ENCODE results near the gene DIAPH1.

Gene DIAPH1

DNA sequence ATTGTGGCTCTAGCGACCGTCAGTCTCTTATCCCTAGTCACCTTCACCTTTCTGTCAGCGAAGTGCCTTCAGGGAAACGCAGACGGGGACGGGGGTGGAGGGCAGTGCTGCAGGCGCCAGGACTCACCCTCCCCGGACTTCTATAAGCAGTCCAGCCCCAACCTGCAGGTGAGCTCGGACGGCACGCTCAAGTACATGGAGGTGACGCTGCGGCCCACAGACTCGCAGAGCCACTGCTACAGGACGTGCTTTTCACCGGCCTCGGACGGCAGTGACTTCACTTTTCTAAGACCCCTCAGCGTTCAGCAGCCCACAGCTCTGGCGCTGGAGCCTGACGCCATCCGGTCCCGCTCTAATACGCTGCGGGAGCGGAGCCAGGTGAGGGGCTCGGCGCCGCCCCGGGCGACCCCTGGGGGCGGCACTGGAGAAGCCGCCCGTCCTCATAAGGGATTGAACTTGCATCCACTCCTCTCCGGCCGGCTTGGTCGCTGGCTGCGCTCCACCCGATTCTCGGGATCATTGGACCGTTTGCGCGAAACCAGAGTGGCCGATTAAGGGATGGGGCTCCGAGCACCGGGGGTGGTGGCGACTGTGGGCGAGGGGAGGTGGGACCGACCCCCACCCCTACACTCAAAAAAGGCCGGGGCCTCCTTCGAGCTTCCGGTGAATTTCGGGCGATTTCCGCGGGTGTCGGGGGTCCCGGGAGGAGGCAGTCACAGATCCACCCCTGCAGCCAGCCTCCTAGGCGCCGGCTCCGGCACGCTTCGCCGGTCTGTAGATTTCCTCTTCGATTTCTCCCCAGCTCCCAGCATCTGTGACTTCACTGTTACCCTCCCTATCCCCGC lies 127.3 kb downstream of the DIAPH1 start:
- Histone ChIP-seq H3K4me3 (peak overlapping the region; percentile 68), H3K36me3 (peaks cover 30% of the 10 kb centered on the region), H4K20me1 (no peaks in the 10 kb centered on the region), H3K4me1 (peaks cover 100% of the 10 kb centered on the region), H3K27me3 (no peaks in the 10 kb centered on the region), H3K4me2 (peak overlapping the region; percentile 96), H3K9me3 (0 out of 2 replicates have a peak, but pooled peaks cover 4% of the 10 kb centered on the region), H3K9ac (peak overlapping the region; percentile 88), H3K27ac (peak overlapping the region; percentile 96)
- no peak for TF ChIP-seq Cebpa-rat (IDR thresholded peaks at IDR 0.05)

DNA sequence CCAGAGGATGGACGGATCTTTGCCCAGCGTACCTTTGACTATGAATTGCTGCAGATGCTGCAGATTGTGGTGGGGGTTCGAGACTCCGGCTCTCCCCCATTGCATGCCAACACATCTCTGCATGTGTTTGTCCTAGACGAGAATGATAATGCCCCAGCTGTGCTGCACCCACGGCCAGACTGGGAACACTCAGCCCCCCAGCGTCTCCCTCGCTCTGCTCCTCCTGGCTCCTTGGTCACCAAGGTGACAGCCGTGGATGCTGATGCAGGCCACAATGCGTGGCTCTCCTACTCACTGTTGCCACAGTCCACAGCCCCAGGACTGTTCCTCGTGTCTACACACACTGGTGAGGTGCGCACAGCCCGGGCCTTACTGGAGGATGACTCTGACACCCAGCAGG lies 128.0 kb downstream of the DIAPH1 start:
- Histone ChIP-seq H3K27ac (no peak overlapping the region; the same call in 1 of the 2 replicates), H3K4me3 (peak overlapping the region; percentile 68), H3K4me2 (peak overlapping the region; percentile 96), H3K9ac (peak overlapping the region; percentile 88; the same call in 1 of the 2 replicates), H3K27me3 (no peaks in the 10 kb centered on the region), H4K20me1 (peaks cover 5% of the 10 kb centered on the region; the same call in 1 of the 2 replicates), H3K36me3 (peaks cover 37% of the 10 kb centered on the region), H3K4me1 (peaks cover 100% of the 10 kb centered on the region), H3K9me3 (0 out of 2 replicates have a peak, but pooled peaks cover 8% of the 10 kb centered on the region)
- TF ChIP-seq Cebpa-rat (IDR thresholded peaks at IDR 0.05): no peak

DNA sequence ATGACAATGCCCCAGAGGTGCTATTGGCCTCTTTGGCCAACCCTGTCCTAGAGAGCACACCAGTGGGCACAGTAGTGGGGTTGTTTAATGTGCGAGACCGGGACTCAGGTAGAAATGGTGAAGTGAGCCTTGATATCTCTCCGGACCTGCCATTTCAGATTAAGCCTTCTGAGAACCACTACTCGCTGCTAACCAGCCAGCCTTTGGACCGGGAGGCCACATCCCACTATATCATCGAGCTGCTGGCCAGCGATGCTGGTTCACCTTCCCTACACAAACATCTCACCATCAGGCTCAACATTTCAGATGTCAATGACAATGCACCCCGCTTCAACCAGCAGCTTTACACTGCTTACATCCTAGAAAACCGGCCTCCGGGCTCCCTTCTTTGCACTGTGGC lies 128.5 kb downstream of the DIAPH1 start:
- Histone ChIP-seq H3K9ac (no peak overlapping the region), H3K4me3 (no peak overlapping the region), H3K9me3 (0 out of 2 replicates have a peak, but pooled peaks cover 8% of the 10 kb centered on the region), H3K36me3 (peaks cover 40% of the 10 kb centered on the region), H3K27ac (no peak overlapping the region), H4K20me1 (peaks cover 10% of the 10 kb centered on the region; the same call in 1 of the 2 replicates), H3K27me3 (no peaks in the 10 kb centered on the region), H3K4me2 (peak overlapping the region; percentile 96), H3K4me1 (peaks cover 100% of the 10 kb centered on the region)
- TF ChIP-seq Cebpa-rat (IDR thresholded peaks at IDR 0.05): no peak

DNA sequence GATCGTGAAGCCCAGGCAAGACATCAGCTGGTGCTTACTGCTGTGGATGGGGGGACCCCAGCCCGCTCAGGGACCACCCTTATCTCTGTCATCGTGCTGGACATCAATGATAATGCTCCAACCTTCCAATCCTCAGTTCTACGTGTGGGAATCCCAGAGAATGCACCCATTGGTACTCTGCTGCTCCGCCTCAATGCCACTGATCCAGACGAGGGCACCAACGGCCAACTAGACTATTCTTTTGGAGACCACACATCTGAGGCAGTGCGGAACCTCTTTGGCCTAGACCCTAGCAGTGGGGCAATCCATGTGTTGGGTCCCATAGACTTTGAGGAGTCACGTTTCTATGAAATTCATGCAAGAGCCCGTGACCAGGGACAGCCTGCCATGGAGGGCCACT lies 129.0 kb downstream of the DIAPH1 start:
- H3K9ac ChIP-seq: no peak overlapping the region; the same call in 1 of the 2 replicates
- peak overlapping the region; percentile 96 for H3K4me2 ChIP-seq
- peaks cover 40% of the 10 kb centered on the region for H3K36me3 ChIP-seq
- H4K20me1 ChIP-seq: peaks cover 11% of the 10 kb centered on the region; the same call in 1 of the 2 replicates
- no peak overlapping the region for H3K4me3 ChIP-seq
- H3K9me3 ChIP-seq: 0 out of 2 replicates have a peak, but pooled peaks cover 8% of the 10 kb centered on the region
- no peak overlapping the region for H3K27ac ChIP-seq
- TF ChIP-seq Cebpa-rat (IDR thresholded peaks at IDR 0.05): no peak
- H3K4me1 ChIP-seq: peaks cover 99% of the 10 kb centered on the region
- no peaks in the 10 kb centered on the region for H3K27me3 ChIP-seq

DNA sequence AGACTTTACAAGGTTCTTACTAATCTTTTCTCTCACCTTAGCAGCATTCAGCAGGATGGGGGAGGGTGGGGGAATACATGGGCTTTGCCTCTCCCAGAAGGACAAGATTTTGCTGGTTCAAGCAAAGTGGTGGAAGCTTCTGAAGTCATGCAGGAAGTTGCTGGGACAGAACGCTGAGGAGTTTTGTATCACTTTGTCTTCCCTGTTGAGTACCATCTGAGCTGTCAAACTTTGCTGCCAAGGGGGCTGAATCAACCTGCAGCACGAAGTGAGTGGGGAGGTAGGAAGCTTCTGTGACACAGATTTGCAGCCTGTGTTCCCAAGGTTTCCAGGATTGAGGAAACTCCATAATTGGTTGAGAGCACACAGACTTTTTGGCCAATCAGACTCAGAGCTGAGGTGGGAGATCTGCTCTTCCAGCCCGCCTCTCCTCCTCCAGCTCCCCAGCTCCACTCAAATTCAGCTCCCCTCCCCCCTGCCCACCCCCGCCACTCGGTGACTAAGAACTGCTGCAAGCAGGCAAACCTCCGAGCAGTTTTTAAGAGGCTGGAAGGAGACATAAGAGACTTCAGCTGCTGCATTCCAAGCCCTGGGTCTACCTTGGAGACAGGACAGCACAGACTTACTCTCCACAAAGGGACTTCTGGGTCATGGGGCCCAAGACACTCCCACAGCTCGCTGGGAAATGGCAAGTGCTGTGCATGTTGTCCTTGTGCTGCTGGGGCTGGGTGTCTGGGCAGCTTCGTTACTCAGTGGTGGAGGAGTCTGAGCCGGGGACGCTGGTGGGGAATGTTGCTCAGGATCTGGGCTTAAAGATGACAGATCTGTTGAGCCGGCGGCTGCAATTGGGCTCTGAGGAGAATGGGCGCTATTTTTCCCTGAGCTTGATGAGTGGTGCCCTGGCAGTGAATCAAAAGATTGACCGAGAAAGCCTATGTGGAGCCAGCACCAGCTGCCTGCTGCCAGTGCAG lies 129.9 kb downstream of the DIAPH1 start, which contains the start of gene PCDHGC5:
TSS of gene PCDHGC5 (plus strand) at position 491 of the 971 bp plus-strand sequence. CDS start at position 651, 160 bp downstream.
- Histone ChIP-seq H4K20me1 (peaks cover 11% of the 10 kb centered on the region; the same call in 1 of the 2 replicates), H3K27me3 (no peaks in the 10 kb centered on the region), H3K4me2 (peak within 1 kb of the TSS; percentile 96), H3K4me1 (peaks cover 97% of the 10 kb centered on the region), H3K4me3 (no peak within 1 kb of the TSS), H3K36me3 (peaks cover 40% of the 10 kb centered on the region), H3K27ac (no peak within 1 kb of the TSS), H3K9ac (no peak within 1 kb of the TSS; the same call in 1 of the 2 replicates), H3K9me3 (0 out of 2 replicates have a peak, but pooled peaks cover 8% of the 10 kb centered on the region)
- no peak for TF ChIP-seq Cebpa-rat (IDR thresholded peaks at IDR 0.05)

DNA sequence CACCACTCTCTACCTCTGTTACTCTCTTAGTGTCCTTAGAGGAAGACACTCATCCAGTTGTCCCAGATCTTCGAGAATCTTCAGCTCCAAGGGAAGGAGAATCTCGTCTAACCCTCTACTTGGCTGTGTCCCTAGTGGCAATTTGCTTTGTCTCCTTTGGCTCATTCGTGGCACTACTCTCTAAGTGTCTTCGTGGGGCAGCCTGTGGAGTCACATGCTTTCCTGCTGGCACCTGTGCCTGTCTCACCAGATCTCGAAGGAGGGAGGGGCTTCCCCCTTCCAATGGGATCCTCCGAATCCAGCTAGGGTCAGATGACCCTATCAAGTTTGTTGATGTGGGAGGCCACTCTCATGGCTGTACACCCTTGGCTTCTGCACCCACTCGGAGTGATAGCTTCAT lies 131.7 kb downstream of the DIAPH1 start:
- no peak overlapping the region; the same call in 1 of the 2 replicates for H3K27ac ChIP-seq
- peak overlapping the region; percentile 96 for H3K4me2 ChIP-seq
- H3K9ac ChIP-seq: no peak overlapping the region
- peaks cover 11% of the 10 kb centered on the region; the same call in 1 of the 2 replicates for H4K20me1 ChIP-seq
- peaks cover 90% of the 10 kb centered on the region for H3K4me1 ChIP-seq
- H3K36me3 ChIP-seq: peaks cover 40% of the 10 kb centered on the region
- no peak for TF ChIP-seq Cebpa-rat (IDR thresholded peaks at IDR 0.05)
- no peak overlapping the region for H3K4me3 ChIP-seq
- no peaks in the 10 kb centered on the region for H3K27me3 ChIP-seq
- H3K9me3 ChIP-seq: 0 out of 2 replicates have a peak, but pooled peaks cover 8% of the 10 kb centered on the region

DNA sequence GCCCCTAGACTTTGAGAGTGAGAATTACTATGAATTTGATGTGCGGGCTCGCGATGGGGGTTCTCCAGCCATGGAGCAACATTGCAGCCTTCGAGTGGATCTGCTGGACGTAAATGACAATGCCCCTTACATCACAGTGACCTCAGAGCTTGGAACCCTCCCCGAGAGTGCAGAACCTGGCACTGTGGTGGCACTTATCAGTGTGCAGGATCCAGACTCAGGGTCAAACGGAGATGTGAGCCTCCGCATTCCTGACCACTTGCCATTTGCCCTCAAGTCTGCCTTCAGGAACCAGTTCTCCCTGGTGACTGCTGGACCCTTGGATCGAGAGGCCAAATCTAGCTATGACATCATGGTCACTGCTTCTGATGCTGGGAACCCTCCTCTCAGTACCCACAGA lies 132.7 kb downstream of the DIAPH1 start:
- H3K9me3 ChIP-seq: 0 out of 2 replicates have a peak, but pooled peaks cover 8% of the 10 kb centered on the region
- peak overlapping the region; percentile 96 for H3K4me2 ChIP-seq
- no peaks in the 10 kb centered on the region for H3K27me3 ChIP-seq
- H3K4me3 ChIP-seq: peak overlapping the region; percentile 71
- peaks cover 44% of the 10 kb centered on the region for H3K36me3 ChIP-seq
- H3K4me1 ChIP-seq: peaks cover 86% of the 10 kb centered on the region
- no peak overlapping the region for H3K9ac ChIP-seq
- peaks cover 11% of the 10 kb centered on the region; the same call in 1 of the 2 replicates for H4K20me1 ChIP-seq
- H3K27ac ChIP-seq: no peak overlapping the region
- TF ChIP-seq Cebpa-rat (IDR thresholded peaks at IDR 0.05): no peak

DNA sequence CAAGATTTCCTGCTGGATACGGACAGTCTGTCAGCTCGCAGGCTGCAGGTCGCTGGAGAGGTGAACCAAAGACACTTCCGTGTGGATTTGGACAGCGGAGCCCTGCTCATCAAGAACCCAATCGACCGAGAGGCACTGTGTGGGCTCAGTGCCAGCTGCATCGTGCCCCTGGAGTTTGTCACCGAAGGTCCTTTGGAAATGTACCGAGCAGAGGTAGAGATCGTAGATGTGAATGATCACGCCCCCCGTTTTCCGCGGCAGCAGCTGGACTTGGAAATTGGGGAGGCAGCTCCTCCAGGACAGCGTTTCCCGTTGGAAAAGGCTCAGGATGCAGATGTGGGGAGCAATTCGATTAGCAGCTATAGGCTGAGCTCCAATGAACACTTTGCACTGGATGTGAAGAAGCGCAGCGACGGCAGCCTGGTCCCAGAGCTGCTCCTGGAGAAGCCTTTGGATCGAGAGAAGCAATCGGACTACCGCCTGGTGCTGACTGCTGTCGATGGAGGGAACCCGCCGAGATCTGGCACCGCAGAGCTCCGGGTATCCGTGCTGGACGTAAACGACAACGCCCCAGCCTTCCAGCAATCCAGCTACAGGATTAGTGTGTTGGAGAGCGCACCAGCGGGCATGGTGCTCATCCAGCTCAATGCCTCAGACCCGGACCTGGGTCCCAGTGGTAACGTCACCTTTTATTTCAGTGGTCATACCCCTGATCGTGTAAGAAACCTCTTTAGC lies 133.3 kb downstream of the DIAPH1 start:
- peak overlapping the region; percentile 71 for H3K4me3 ChIP-seq
- H4K20me1 ChIP-seq: peaks cover 11% of the 10 kb centered on the region; the same call in 1 of the 2 replicates
- H3K4me2 ChIP-seq: peak overlapping the region; percentile 96
- H3K27me3 ChIP-seq: no peaks in the 10 kb centered on the region
- peak overlapping the region; percentile 80 for H3K9ac ChIP-seq
- peak overlapping the region; percentile 75 for H3K27ac ChIP-seq
- H3K36me3 ChIP-seq: peaks cover 44% of the 10 kb centered on the region
- H3K9me3 ChIP-seq: 0 out of 2 replicates have a peak, but pooled peaks cover 8% of the 10 kb centered on the region
- TF ChIP-seq Cebpa-rat (IDR thresholded peaks at IDR 0.05): no peak
- peaks cover 86% of the 10 kb centered on the region for H3K4me1 ChIP-seq
